Activated T-helper 1 cell treated with anti-CD3 and anti-CD28 coated beads, Interleukin-12 subunit alpha, Interleukin-12 subunit beta, Interleukin-2, Interleukin-4 antibody, amounts not matched to agents 30 ng/mL and 10 ng/mL and 1 ng/mL, durations not matched to agents 14 hours and 24 hours and 36 hours (primary cell): ENCODE measurements around the gene OTUB2. TPM values are rescaled to one million over a fixed set of nuclear protein-coding genes. Genes with fewer than 3 reads are reported as not detected.

Experiments
- DNase-seq: peaks from one replicate; pipeline ENCODE4 v3.0.0; 2021; ENCODE audit warnings: low spot score
- H3K27ac Mint-ChIP-seq: one replicate; pipeline ENCODE4 v1.8.0; 2021; ENCODE audit warnings: mild to moderate bottlenecking, mixed read lengths
- H3K27me3 Mint-ChIP-seq: one replicate; pipeline ENCODE4 v1.8.0; 2022; ENCODE audit warnings: mild to moderate bottlenecking, moderate library complexity, mixed read lengths; ENCODE audit not compliant: insufficient read depth
- H3K36me3 Mint-ChIP-seq: one replicate; pipeline ENCODE4 v1.8.0; 2021; ENCODE audit warnings: low read depth, mixed read lengths
- H3K4me1 Mint-ChIP-seq: one replicate; pipeline ENCODE4 v1.8.0; 2021; ENCODE audit warnings: low read depth, mixed read lengths
- H3K4me3 Mint-ChIP-seq: one replicate; pipeline ENCODE4 v1.8.0; 2021; ENCODE audit warnings: mild to moderate bottlenecking, moderate library complexity, mixed read lengths
- H3K9me3 Mint-ChIP-seq: one replicate; pipeline ENCODE4 v1.8.0; 2021; ENCODE audit warnings: mixed read lengths
- intact Hi-C: fragments of 100-400 bp; cut with micrococcal nuclease; formaldehyde crosslinking; loops from one replicate; pipeline ENCODE4 v1.15.1; 2024
- total RNA-seq: library from RNA; stranded (reverse); gene quantifications from 2 replicates; pipeline ENCODE4 v1.2.3, GENCODE V29; 2022

The OTUB2 gene
- total RNA-seq, 1 donor from 2014 or later = 1.5 TPM

DNA sequence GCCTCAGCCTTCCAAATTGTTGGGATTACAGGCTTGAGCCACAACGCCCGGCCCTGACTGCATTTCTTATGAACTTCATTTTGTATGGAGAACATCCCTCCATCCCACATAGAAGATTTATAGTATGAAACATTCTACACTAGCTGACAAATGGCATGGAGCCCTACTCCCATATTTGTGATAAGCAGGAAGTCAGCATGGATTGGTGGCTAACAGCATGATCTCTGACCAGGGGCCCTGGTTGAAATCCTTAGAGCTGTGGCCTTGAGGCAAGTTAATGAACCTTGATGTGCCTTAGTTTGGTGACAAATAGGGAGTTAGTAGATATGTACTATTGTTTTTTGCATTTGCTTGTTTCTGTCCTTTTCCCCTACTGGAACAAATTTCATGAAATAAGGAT, 67.3 kb downstream of the OTUB2 start:
- intact Hi-C loops = no loop called here
- Mint-ChIP-seq H3K9me3 (no peaks in the 10 kb centered on the region), H3K27me3 (no peaks in the 10 kb centered on the region), H3K36me3 (peaks cover 2% of the 10 kb centered on the region), H3K27ac (no peak overlapping the region), H3K4me1 (no peaks in the 10 kb centered on the region), H3K4me3 (no peak overlapping the region)
- no peak for DNase-seq

GRCh38 chr14:94097091-94097490, 71.0 kb downstream of the OTUB2 start:
- intact Hi-C loops = no loop called here
- no peaks in the 10 kb centered on the region for H3K4me1 Mint-ChIP-seq
- H3K27me3 Mint-ChIP-seq = no peaks in the 10 kb centered on the region
- H3K9me3 Mint-ChIP-seq = no peaks in the 10 kb centered on the region
- H3K36me3 Mint-ChIP-seq = peaks cover 2% of the 10 kb centered on the region
- DNase-seq = no peak
- no peak overlapping the region for H3K27ac Mint-ChIP-seq
- H3K4me3 Mint-ChIP-seq = no peak overlapping the region

Other genes with a start within 250 kb of the OTUB2 start
- gene PRIMA1, start 237.9 kb upstream of the OTUB2 start, total RNA-seq = not detected in 2 replicates
- gene FAM181A, start 99.0 kb upstream of the OTUB2 start, total RNA-seq = not detected in 2 replicates
- gene ASB2, start 49.8 kb upstream of the OTUB2 start, total RNA-seq = 21.1 and 23.4 TPM in 2 replicates
- gene CCDC197, start 29.0 kb upstream of the OTUB2 start, total RNA-seq = 0.13 TPM in 1 of 2 replicates, not detected in the other
- 252 and 271 TPM in 2 replicates for gene DDX24, start 54.9 kb downstream of the OTUB2 start, total RNA-seq
- 22.0 and 22.7 TPM in 2 replicates for gene IFI27L1, start 55.0 kb downstream of the OTUB2 start, total RNA-seq
- gene IFI27, start 84.4 kb downstream of the OTUB2 start, total RNA-seq = 37.0 and 42.2 TPM in 2 replicates
- 33.5 and 36.1 TPM in 2 replicates for gene IFI27L2, start 103.3 kb downstream of the OTUB2 start, total RNA-seq
- gene PPP4R4, start 148.0 kb downstream of the OTUB2 start, total RNA-seq = 2.2 and 2.4 TPM in 2 replicates